Measurements from ENCODE around the gene SCARB1.
A peak's percentile ranks its signal among the peaks of the same experiment; 100 is the strongest.

Gene SCARB1

GRCh38 chr12:124777399-124778372 lies 86.0 kb downstream of the SCARB1 start:
- DNase-seq (ENCODE audit: low read depth in 1 of 2, low spot score in 1 of 2): no peak

GRCh38 chr12:124776125-124776513 lies 87.5 kb downstream of the SCARB1 start:
- DNase-seq (ENCODE audit: low read depth in 1 of 2, low spot score in 1 of 2): no peak

DNA sequence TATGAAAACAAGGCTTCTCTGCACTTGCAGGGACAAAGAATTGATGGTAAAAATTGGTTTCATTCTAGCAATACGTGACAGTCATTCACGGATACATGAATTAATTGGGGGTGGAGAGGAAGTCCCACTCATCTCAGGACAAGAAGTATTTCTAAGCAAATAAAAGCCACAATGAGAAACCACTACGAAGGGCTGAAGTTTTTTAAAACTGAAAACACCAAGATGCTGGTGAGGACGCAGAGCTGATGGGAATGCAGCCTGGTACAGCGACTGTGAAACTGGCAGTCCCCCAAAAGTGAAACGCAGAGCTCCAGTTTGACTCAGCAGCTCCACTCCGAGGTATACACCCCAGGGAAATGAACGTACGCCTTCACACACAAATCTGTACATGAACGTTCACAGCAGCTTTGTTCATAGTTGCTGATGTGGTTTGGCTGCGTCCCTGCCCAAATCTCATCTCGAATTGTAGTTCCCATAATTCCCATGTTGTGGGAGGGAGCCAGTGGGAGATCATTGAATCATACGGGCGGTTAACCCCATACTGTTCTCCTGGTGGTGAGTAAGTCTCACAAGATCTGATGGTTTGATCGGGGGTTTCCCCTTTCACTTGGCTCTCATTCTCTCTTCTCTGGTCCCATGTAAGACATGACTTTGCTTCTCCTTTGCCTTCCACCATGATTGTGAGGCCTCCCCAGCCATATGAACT lies 89.0 kb downstream of the SCARB1 start:
- peak in 1 of 2 donors; percentile 40 for DNase-seq (ENCODE audit: low read depth in 1 of 2, low spot score in 1 of 2)

DNA sequence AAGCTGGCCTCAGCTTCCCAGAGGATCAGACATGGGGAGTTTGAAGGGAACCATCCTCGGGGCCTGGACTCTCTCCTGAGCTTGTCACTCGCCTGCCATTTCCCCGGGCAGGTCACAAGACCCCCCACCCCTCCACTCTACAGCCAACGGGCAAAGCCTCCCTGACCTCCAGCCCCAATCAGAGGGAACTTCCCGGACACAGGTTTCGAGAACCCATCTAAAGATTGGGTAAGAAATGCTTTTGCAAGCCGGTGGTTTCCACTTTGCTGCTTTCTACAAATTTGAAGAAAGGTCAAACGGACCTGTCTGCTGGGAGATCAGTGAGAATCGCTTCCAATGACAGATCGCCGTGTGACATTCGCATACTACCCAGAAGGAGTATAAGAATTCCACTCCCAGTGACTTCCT lies 89.6 kb downstream of the SCARB1 start:
- DNase-seq (ENCODE audit: low read depth in 1 of 2, low spot score in 1 of 2): no peak

GRCh38 chr12:124772289-124773170 lies 91.1 kb downstream of the SCARB1 start:
- DNase-seq (ENCODE audit: low read depth in 1 of 2, low spot score in 1 of 2): no peak

DNA sequence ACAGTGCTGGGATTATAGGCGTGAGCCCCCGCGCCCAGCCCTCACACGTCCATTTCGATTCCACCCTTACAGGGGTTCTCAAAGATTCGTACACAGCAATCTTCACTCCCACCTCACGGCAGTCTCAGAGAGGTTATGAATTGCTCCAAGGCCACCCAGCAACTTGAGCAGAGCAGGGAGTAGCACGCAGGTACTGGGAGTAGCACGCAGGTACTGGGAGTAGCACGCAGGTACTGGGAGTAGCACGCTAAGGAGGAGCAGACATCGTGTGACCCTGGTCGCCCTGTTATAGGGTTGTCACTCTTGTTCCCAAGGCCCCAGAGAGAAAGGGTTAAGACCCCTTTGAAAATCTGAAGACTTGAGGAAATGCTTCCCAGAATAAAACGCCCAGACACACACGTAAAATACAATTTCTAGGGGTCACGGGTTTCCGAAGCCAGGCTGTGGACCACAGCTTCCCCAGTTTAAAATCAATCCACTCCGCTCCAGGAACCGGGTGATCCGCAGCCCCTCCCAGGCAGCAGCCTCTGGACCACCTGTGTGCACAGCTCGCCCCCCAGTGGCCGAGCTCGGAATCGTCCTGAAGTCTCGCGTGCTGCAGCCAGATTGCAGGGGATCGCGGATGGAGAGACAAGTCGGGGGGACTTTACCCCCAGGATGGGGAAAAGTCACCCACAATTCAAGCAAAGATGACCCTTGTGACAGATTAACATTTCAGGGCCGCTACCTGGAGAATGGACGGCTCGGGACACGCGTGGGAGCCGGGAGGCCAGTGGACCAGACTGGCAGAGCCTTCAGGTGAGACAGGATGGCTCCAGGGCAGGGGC lies 92.0 kb downstream of the SCARB1 start:
- DNase-seq (ENCODE audit: low read depth in 1 of 2, low spot score in 1 of 2): peak; percentile 63 to 82

GRCh38 chr12:124770728-124771127 lies 92.9 kb downstream of the SCARB1 start:
- no peak for DNase-seq (ENCODE audit: low read depth in 1 of 2, low spot score in 1 of 2)

DNA sequence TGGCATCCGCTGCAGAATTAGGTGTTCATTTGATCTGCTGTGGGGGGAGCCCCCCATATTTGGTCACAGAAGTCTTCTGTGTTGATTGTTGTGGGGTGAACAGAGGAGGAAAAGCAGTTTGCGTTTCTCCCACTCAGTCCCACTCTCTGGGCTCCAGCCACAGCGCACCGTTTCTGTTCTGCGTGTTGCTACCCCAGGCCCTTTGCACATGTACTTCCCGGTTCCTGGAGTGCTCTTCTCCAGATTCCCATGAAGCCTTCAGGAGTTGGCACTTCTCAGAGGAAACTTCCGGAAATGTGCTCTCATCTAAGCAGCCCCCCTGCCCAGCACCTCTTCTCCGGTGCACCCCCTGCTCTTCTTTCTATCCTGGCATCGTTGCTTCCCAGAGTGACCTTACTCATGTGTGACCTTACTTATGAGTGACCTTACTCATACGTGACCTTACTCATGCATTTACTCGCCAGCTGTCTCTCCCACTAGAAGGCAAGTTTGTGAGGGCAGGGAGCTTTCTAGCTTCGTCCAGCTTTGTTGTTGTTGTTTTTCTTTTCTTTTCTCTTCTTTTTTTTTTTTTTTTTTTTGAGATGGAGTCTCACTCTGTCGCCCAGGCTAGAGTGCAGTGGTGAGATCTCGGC lies 93.7 kb downstream of the SCARB1 start:
- DNase-seq (ENCODE audit: low read depth in 1 of 2, low spot score in 1 of 2): no peak

DNA sequence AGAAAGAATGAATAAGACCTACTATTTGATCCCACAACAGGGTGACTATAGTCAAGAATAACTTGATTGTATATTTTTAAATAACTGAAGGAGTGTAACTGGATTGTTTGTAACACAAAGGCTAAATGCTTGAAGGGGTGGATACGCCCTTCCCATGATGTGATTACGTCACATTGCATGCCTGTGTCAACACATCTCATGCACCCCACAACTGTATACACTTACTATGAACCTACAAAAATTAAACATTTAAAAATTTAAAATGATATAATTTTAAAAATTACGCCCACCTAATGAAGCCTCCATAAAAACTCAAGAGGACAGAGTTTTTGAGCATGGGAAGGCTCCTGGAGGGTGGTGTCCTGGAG lies 94.5 kb downstream of the SCARB1 start:
- DNase-seq (ENCODE audit: low read depth in 1 of 2, low spot score in 1 of 2): no peak

GRCh38 chr12:124768452-124769162 lies 95.1 kb downstream of the SCARB1 start:
- no peak for DNase-seq (ENCODE audit: low read depth in 1 of 2, low spot score in 1 of 2)

GRCh38 chr12:124767066-124767821 lies 96.4 kb downstream of the SCARB1 start:
- DNase-seq (ENCODE audit: low read depth in 1 of 2, low spot score in 1 of 2): peak; percentile 69 to 77

DNA sequence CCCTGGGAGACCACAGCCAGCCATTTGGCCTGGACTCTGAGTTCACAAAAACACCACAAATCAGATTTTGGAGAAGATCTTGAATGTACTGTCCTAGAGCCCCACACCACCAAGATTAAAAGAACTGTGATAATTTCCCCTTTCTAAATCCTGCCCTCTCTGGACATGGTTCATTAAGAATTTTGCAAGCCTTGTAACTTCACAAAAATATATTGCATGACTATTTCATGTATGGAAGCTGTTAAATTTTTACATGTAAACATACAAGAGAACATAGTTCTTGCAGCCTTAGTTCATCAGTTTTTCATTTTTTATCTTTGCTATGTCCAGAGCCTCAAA lies 97.0 kb downstream of the SCARB1 start:
- no peak for DNase-seq (ENCODE audit: low read depth in 1 of 2, low spot score in 1 of 2)

GRCh38 chr12:124765581-124766489 lies 97.8 kb downstream of the SCARB1 start:
- no peak for DNase-seq (ENCODE audit: low read depth in 1 of 2, low spot score in 1 of 2)

GRCh38 chr12:124764870-124765580 lies 98.6 kb downstream of the SCARB1 start:
- DNase-seq (ENCODE audit: low read depth in 1 of 2, low spot score in 1 of 2): no peak

GRCh38 chr12:124764451-124764850 lies 99.2 kb downstream of the SCARB1 start:
- DNase-seq (ENCODE audit: low read depth in 1 of 2, low spot score in 1 of 2): no peak

GRCh38 chr12:124763594-124763979 lies 100.1 kb downstream of the SCARB1 start:
- no peak for DNase-seq (ENCODE audit: low read depth in 1 of 2, low spot score in 1 of 2)

All from stimulated activated CD4-positive, alpha-beta T cell treated with anti-CD3 and anti-CD28 coated beads, Interleukin-15, amount 100 ng/mL, for 1 hour (primary cell).